CD4-positive, alpha-beta T cell treated with Interleukin-6 for 4 hours (primary cell): ENCODE data around the gene C9orf50.

Experiments used
- DNase-seq: peaks from one replicate; pipeline ENCODE4 v3.0.0-alpha.2; 2020; ENCODE audit warnings: mixed read lengths

C9orf50 gene

GRCh38 chr9:129569502-129570449 is 51.1 kb downstream of the C9orf50 start:
- DNase-seq, result peak; percentile 24

DNA sequence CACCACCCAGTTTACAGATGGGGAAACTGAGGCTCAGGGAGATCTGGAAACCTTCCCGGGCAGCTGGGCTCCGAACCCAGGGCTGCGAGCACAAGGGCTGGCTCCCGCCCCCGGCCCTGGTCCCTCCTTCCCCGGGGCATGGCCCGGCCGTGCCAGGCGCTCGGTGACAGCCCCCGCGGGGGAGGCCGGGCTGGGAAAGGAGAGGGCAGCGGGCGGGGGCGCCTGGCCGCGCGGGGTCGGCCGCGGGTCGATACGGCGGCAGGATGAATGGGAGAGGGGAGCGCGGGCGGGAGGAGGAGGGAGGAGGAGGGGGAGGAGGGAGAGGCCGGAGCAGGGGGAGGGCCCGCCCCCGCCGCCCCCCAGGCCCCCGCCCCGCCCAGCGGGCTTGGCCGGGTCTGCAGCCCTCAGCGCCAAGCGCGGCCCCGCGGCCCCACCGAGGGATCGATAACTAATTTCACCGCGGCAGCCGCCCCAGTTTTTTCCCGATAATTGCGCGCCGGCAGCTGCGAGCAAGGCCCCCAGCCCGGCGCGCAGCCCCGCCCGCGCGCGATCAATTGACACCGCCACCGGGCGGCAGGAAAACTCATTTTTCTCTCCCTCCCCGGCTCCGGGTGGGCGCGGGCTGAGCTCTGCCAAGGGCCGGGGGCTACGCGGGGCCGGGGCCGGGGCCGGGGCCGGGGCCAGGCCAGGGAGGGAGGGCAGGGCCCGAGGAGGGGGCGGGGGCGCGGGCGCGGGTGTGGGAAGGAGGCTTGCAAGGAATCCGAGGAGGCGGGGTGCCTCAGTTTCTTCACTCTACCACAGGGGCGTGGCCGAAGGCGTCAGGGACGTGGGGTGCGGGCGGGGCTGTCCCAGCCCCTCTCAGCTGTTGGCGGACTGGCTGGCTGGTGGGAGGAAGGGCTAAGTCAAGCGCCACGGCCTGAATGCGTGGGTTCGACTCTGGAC is 52.1 kb downstream of the C9orf50 start:
- peak; percentile 55 for DNase-seq

GRCh38 chr9:129567842-129568559 is 52.9 kb downstream of the C9orf50 start:
- no peak for DNase-seq

DNA sequence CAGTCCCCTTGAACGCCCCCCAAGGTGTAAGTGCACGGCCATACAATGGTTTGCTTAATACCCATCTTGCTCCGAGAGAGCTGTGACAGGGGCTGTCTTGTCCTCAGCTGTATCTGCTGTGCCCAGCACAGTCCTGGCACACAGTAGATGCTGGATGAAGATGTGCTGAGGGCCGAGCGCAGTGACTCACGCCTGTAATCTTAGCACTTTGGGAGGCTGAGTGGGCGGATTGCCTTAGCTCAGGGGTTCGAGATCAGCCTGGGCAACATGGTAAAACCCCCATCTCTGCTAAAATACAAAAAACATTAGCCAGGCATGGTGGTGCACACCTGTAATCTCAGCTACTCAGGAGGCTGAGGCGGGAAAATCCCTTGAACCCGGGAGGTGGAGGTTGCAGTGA is 53.6 kb downstream of the C9orf50 start:
- no peak for DNase-seq

GRCh38 chr9:129566563-129567266 is 54.2 kb downstream of the C9orf50 start:
- DNase-seq, result no peak

DNA sequence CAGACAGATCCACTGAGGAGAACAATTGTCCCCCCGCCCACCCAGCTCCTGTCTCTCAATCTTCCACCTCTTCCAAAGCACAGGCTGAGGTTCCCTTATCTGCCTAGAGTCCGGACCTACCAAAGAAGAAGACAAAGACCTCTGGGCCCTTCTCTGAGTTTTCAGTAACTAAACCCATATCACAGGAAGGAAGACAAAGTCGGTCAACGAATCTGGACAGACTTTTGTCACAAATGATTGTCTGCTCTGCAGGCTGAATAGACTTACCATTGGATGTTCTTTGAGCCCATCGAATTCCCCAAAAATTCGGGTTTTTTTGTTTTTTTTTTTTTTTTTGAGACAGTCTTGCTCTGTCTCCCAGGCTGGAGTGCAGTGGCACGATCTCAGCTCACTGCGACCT is 58.0 kb downstream of the C9orf50 start:
- DNase-seq, result no peak

DNA sequence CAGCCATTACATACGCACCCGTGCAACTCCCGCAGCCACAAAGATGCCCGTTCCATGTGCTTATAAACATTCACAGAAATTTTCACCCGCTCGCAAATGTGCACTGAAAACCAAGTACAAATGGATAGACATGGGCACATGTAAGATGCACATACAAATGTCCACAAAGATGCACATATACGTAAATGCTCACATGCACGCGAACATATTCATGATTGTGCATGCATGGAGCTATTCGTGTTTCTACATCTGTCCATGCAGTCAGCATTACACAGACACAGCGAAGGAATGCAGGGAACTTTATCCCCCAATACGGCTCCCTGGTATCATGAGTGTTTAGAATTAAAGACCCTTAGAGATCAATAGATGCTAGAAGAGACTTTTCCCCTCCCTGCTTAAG is 58.4 kb downstream of the C9orf50 start:
- DNase-seq, result no peak
